GM21381 (cell line): ENCODE results near the gene CDK18.

ENCODE experiments used
- ATAC-seq: cut with Tn5 transposase; IDR thresholded peaks from one replicate; pipeline ENCODE4 v1.9.1; 2021; ENCODE audit warnings: mild to moderate bottlenecking, moderate library complexity; ENCODE audit not compliant: unreplicated experiment

CDK18 gene

GRCh38 chr1:205568135-205568468 is 63.6 kb downstream of the CDK18 start:
- ATAC-seq = no peak

- no peak for ATAC-seq
Observed at GRCh38 chr1:205568469-205569361, 64.2 kb downstream of the CDK18 start.

- no peak for ATAC-seq
Observed at GRCh38 chr1:205569411-205570172, 65.1 kb downstream of the CDK18 start.

GRCh38 chr1:205570173-205570501 is 65.7 kb downstream of the CDK18 start:
- ATAC-seq = no peak

- ATAC-seq = no peak
Observed at GRCh38 chr1:205570796-205571537, 66.5 kb downstream of the CDK18 start.

- ATAC-seq = no peak
Observed at GRCh38 chr1:205571747-205572146, 67.3 kb downstream of the CDK18 start.

GRCh38 chr1:205572421-205572820 is 68.0 kb downstream of the CDK18 start:
- no peak for ATAC-seq

GRCh38 chr1:205575294-205575885 is 70.9 kb downstream of the CDK18 start:
- ATAC-seq = no peak

GRCh38 chr1:205576011-205576410 is 71.5 kb downstream of the CDK18 start:
- ATAC-seq = no peak

- no peak for ATAC-seq
Observed at GRCh38 chr1:205576805-205577761, 72.6 kb downstream of the CDK18 start.

- no peak for ATAC-seq
Observed at GRCh38 chr1:205577874-205578658, 73.6 kb downstream of the CDK18 start.

- no peak for ATAC-seq
Observed at GRCh38 chr1:205578780-205579571, 74.5 kb downstream of the CDK18 start.

GRCh38 chr1:205579711-205580110 is 75.2 kb downstream of the CDK18 start:
- ATAC-seq = no peak

GRCh38 chr1:205580140-205580922 is 75.9 kb downstream of the CDK18 start:
- ATAC-seq = no peak

GRCh38 chr1:205580923-205581180 is 76.4 kb downstream of the CDK18 start:
- no peak for ATAC-seq

GRCh38 chr1:205581321-205581980 is 77.0 kb downstream of the CDK18 start:
- no peak for ATAC-seq

- no peak for ATAC-seq
Observed at GRCh38 chr1:205582046-205582445, 77.6 kb downstream of the CDK18 start.
